ENCODE measurements around the gene MALRD1.

- TF ChIP-seq EZH2 (IDR thresholded peaks at IDR 0.05; ENCODE audit: insufficient read depth, low read length) (no peak), CTCF (IDR thresholded peaks at IDR 0.05; ENCODE audit: insufficient read depth, low read depth, low read length) (no peak)
Observed at GRCh38 chr10:19497026-19497425, 448.4 kb downstream of the MALRD1 start.
